22Rv1 (cell line): ENCODE data around the gene PCSK5.

Experiments used
- ZFX ChIP-seq: fragments of 450-650 bp; IDR thresholded peaks from 2 replicates; pipeline ENCODE4 v1.6.1; 2017; ENCODE audit warnings: antibody characterized with exemption, borderline replicate concordance
- TF ChIP-seq, protein P1 (sequence below): fragments of 450-650 bp; IDR thresholded peaks from 2 replicates; pipeline ENCODE4 v1.5.1; 2017; ENCODE audit warnings: mild to moderate bottlenecking

DNA sequence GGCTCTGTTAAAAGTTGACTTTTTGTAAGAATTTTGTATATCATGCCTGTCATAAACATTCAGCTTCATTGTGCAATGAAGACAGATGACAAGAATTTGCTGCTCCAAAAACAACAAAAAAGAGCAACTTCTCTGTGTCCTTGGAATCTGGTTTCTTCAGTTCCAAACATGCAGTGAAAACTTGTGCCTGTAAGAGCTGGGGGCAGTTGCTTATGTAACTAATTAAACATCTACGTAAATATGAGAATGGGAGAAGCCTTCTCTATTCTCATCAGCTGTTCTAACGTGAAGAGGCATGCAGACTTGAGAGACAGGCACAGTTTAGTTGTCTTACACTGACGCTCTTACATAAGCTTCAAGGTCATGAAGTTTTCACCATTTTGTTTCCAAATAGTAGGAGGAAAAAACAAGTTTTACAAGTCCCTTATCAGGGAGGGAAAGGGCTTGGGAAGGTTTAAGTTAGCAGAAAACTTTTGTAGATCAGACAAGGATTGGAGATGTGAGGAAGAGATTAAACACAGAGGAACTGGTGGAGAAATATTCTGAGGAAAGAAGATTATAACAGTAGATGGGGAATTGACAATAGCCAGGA lies 333.4 kb downstream of the PCSK5 start:
- TF ChIP-seq, protein P1, sequence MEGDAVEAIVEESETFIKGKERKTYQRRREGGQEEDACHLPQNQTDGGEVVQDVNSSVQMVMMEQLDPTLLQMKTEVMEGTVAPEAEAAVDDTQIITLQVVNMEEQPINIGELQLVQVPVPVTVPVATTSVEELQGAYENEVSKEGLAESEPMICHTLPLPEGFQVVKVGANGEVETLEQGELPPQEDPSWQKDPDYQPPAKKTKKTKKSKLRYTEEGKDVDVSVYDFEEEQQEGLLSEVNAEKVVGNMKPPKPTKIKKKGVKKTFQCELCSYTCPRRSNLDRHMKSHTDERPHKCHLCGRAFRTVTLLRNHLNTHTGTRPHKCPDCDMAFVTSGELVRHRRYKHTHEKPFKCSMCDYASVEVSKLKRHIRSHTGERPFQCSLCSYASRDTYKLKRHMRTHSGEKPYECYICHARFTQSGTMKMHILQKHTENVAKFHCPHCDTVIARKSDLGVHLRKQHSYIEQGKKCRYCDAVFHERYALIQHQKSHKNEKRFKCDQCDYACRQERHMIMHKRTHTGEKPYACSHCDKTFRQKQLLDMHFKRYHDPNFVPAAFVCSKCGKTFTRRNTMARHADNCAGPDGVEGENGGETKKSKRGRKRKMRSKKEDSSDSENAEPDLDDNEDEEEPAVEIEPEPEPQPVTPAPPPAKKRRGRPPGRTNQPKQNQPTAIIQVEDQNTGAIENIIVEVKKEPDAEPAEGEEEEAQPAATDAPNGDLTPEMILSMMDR = no peak
- TF ChIP-seq ZFX = no peak
